Left ventricle myocardium inferior (tissue), 1 donor: ENCODE data around the gene TRAK1. TPM values are rescaled to one million over a fixed set of nuclear protein-coding genes. Genes with fewer than 3 reads are reported as not detected.
A peak's percentile ranks its signal among the peaks of the same experiment; 100 is the strongest.

Experiments used
- DNase-seq: peaks from one replicate; pipeline ENCODE4 v3.0.0-alpha.2; 2020
- H3K27ac ChIP-seq: fragments of 200-600 bp; replicated peaks from 2 replicates; pipeline ENCODE4 v1.8.0; 2021
- H3K27me3 ChIP-seq: fragments of 200-600 bp; 2 replicates; pipeline ENCODE4 v1.8.0; 2021; ENCODE audit warnings: low read depth
- H3K36me3 ChIP-seq: fragments of 200-600 bp; 2 replicates; pipeline ENCODE4 v1.8.0; 2021
- H3K4me1 ChIP-seq: fragments of 200-600 bp; 2 replicates; pipeline ENCODE4 v1.8.0; 2021
- H3K4me3 ChIP-seq: fragments of 200-600 bp; 2 replicates; pipeline ENCODE4 v1.8.0; 2021; ENCODE audit warnings: mild to moderate bottlenecking, moderate library complexity
- H3K9me3 ChIP-seq: fragments of 200-600 bp; replicated peaks from 2 replicates; pipeline ENCODE4 v1.8.0; 2021
- intact Hi-C: fragments of 100-400 bp; cut with micrococcal nuclease; formaldehyde crosslinking; loops from one replicate; pipeline ENCODE4 v1.11.0; 2022
- total RNA-seq: library from RNA; stranded (reverse); fragmentation: NEBNext Ultra II Directional; extraction: Animal tissue kit (Norgen Biotek cat#: 25700); gene quantifications from one replicate; pipeline ENCODE4 v1.2.1, GENCODE V29; 2021
- TF ChIP-seq, protein P1 (sequence below): fragments of 200-600 bp; IDR thresholded peaks from 2 replicates; pipeline ENCODE4 v1.8.0; 2021; ENCODE audit warnings: antibody characterized with exemption, mild to moderate bottlenecking, borderline replicate concordance
- donor health status: DM: no; HTN: yes; CAD: no; lungs with severe emphysema.

TRAK1 gene
- total RNA-seq, 1 donor from 2014 or later, result 264 TPM

DNA sequence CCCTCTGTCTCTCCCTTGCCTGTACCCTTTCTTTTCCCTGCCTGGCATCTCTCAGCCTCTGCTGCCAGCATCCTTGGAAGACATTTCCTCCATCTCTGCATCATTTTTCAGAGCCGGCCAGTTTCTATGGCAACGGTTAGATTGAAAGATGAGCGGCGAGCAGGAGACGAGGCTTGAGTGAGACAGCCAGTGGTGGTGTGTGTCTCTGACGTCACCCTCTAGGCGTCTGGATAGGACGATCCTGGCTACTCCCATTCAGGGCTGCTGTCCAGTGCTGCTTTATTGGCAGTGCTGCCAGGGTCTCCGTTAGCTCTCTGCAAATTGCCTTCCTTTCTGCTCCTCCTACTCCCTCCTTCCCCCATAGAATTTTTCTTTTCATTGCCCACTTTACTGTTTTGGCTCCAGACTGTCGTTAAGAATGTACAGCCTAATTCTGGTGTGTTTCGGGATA lies 57.9 kb downstream of the TRAK1 start:
- peak; percentile 73 for DNase-seq
- H3K27ac ChIP-seq, result no peak overlapping the region
- H3K36me3 ChIP-seq, result no peaks in the 10 kb centered on the region
- no peak overlapping the region for H3K4me3 ChIP-seq
- no peaks in the 10 kb centered on the region for H3K9me3 ChIP-seq
- H3K4me1 ChIP-seq, result peaks cover 74% of the 10 kb centered on the region
- TF ChIP-seq, protein P1, sequence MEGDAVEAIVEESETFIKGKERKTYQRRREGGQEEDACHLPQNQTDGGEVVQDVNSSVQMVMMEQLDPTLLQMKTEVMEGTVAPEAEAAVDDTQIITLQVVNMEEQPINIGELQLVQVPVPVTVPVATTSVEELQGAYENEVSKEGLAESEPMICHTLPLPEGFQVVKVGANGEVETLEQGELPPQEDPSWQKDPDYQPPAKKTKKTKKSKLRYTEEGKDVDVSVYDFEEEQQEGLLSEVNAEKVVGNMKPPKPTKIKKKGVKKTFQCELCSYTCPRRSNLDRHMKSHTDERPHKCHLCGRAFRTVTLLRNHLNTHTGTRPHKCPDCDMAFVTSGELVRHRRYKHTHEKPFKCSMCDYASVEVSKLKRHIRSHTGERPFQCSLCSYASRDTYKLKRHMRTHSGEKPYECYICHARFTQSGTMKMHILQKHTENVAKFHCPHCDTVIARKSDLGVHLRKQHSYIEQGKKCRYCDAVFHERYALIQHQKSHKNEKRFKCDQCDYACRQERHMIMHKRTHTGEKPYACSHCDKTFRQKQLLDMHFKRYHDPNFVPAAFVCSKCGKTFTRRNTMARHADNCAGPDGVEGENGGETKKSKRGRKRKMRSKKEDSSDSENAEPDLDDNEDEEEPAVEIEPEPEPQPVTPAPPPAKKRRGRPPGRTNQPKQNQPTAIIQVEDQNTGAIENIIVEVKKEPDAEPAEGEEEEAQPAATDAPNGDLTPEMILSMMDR, result no peak
- intact Hi-C loops, result no loop called here
- H3K27me3 ChIP-seq, result no peaks in the 10 kb centered on the region

DNA sequence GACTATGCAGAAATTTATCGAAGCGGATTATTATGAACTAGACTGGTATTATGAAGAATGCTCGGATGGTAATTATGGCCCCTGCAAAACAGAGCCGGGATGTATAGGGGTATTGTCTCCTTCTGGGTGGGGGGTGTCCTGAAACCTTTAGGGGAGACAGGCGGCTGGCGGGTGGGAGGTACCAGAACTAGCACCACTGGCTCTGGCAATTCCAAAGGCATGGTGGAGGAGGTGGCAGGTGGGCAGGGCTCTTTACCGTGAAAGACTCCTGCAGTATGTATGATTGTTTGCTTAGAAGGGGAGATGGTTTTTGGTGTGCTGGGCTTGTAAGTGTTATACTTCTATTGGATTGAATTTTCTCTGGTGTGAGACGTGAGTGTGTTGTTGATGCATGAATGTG lies 58.4 kb downstream of the TRAK1 start:
- H3K27ac ChIP-seq, result no peak overlapping the region
- no peaks in the 10 kb centered on the region for H3K9me3 ChIP-seq
- TF ChIP-seq, protein P1, result no peak
- no peak overlapping the region for H3K4me3 ChIP-seq
- DNase-seq, result no peak
- H3K36me3 ChIP-seq, result no peaks in the 10 kb centered on the region
- H3K4me1 ChIP-seq, result peaks cover 74% of the 10 kb centered on the region
- H3K27me3 ChIP-seq, result no peaks in the 10 kb centered on the region
- intact Hi-C loops, result no loop called here

DNA sequence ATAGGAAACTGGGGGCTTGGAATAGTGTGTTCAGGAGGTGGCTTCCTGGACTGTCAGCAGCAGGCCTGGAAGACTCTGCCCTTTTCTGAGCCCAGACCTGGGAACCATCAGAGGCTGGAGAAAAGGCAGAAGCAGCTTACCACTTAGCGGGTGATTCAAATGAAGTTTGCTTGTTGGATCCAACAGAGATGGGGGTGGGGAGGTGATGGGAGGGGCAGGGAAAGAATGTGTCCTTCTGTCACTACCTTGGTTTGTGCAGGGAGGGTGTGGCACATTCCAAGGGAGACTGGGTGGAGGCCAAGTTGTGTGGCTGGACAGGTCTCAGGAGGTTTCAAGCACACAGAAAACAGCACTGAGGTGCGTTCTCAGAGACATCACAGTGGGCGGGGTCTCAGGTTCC lies 58.8 kb downstream of the TRAK1 start:
- H3K4me3 ChIP-seq, result no peak overlapping the region
- no peaks in the 10 kb centered on the region for H3K36me3 ChIP-seq
- TF ChIP-seq, protein P1, result no peak
- no peak for DNase-seq
- H3K9me3 ChIP-seq, result no peaks in the 10 kb centered on the region
- peaks cover 77% of the 10 kb centered on the region for H3K4me1 ChIP-seq
- intact Hi-C loops, result no loop called here
- H3K27ac ChIP-seq, result no peak overlapping the region
- no peaks in the 10 kb centered on the region for H3K27me3 ChIP-seq

DNA sequence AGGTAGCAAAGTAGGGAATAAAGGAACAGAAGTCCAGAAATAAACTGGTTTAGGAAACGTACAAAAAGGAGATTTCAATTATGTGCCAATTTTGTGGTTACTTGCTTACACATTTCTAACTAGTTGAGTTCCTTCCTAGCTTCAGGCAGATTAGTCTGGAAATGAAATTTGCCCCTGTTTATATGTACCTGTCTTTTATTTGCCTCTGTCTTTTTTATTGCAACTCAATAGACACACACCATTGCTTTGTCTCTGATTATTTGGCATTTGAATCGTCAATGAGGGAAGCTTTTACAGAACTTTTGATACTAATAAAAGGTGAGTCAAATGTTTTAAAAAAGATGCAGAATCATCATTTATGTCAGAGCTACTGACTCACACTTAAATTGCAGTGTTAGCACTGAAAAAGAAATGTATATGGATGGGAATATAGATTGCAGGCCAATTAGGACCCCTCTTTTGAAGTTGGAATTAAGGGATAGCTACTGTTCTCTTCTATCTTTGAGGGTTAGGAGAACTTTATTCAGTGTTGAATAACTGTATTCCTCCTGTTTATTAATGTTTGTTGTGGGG lies 60.5 kb downstream of the TRAK1 start:
- peaks cover 83% of the 10 kb centered on the region for H3K4me1 ChIP-seq
- no peak overlapping the region for H3K4me3 ChIP-seq
- no peaks in the 10 kb centered on the region for H3K9me3 ChIP-seq
- intact Hi-C loops, result no loop called here
- no peaks in the 10 kb centered on the region for H3K36me3 ChIP-seq
- TF ChIP-seq, protein P1, result no peak
- no peaks in the 10 kb centered on the region for H3K27me3 ChIP-seq
- DNase-seq, result no peak
- no peak overlapping the region for H3K27ac ChIP-seq

DNA sequence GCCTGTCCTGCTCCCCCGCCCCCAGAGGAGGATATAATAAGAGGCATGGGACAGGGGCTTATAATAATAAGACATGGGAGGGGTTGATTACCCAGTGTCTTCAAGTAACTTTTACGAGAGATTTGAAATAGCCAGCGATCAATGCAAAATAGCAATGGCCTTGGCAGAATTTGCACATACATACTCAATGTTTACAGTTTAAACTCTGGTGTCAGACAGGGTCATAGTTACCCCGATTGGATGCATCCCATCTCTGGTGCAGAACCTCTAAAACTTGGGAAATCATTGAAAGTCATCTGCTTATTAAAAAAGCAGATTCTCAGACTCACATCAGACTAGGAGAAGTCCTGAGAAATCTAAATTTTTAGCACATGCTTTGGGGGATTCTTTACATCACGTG lies 61.0 kb downstream of the TRAK1 start:
- TF ChIP-seq, protein P1, result no peak
- Histone ChIP-seq H3K9me3 (no peaks in the 10 kb centered on the region), H3K36me3 (no peaks in the 10 kb centered on the region), H3K27me3 (no peaks in the 10 kb centered on the region), H3K4me3 (no peak overlapping the region), H3K4me1 (peaks cover 83% of the 10 kb centered on the region), H3K27ac (no peak overlapping the region)
- no peak for DNase-seq
- intact Hi-C loops, result no loop called here
